Glutamatergic neuron (in vitro differentiated cells): Measurements from ENCODE around the gene SRMS. TPM values are rescaled to one million over a fixed set of nuclear protein-coding genes. Genes with fewer than 3 reads are reported as not detected.

Source experiments
- DNase-seq: peaks from one replicate; pipeline ENCODE4 v3.0.0; 2022
- H3K27ac Mint-ChIP-seq: one replicate; pipeline ENCODE4 v1.8.0; 2020; ENCODE audit warnings: mild to moderate bottlenecking, mixed read lengths, inconsistent platforms; ENCODE audit not compliant: unreplicated experiment
- H3K27me3 Mint-ChIP-seq: one replicate; pipeline ENCODE4 v1.8.0; 2020; ENCODE audit warnings: mild to moderate bottlenecking, moderate library complexity, mixed read lengths, inconsistent platforms; ENCODE audit not compliant: unreplicated experiment
- H3K36me3 Mint-ChIP-seq: one replicate; pipeline ENCODE4 v1.8.0; 2020; ENCODE audit warnings: mild to moderate bottlenecking, mixed read lengths, inconsistent platforms; ENCODE audit not compliant: unreplicated experiment
- H3K4me1 Mint-ChIP-seq: one replicate; pipeline ENCODE4 v1.8.0; 2020; ENCODE audit warnings: mild to moderate bottlenecking, low read depth, mixed read lengths, inconsistent platforms; ENCODE audit not compliant: unreplicated experiment
- H3K4me3 Mint-ChIP-seq: one replicate; pipeline ENCODE4 v1.8.0; 2020; ENCODE audit warnings: mild to moderate bottlenecking, mixed read lengths, inconsistent platforms; ENCODE audit not compliant: unreplicated experiment
- H3K9me3 Mint-ChIP-seq: one replicate; pipeline ENCODE4 v1.8.0; 2020; ENCODE audit warnings: mild to moderate bottlenecking, moderate library complexity, mixed read lengths, inconsistent platforms; ENCODE audit not compliant: unreplicated experiment
- total RNA-seq: library from RNA; stranded (reverse); fragmentation: NEBNext Ultra II Directional; extraction: Animal tissue kit (Norgen Biotek cat#: 25700); gene quantifications from one replicate; pipeline ENCODE4 v1.2.1, GENCODE V29; 2021; ENCODE audit not compliant: unreplicated experiment
- TF ChIP-seq, protein P1 (sequence below): fragments of 200-600 bp; sonication (generic); IDR thresholded peaks from one replicate; pipeline ENCODE4 v1.5.0; 2021; ENCODE audit not compliant: partially characterized antibody, unreplicated experiment

The SRMS gene
- total RNA-seq, 1 donor from 2014 or later: not detected

DNA sequence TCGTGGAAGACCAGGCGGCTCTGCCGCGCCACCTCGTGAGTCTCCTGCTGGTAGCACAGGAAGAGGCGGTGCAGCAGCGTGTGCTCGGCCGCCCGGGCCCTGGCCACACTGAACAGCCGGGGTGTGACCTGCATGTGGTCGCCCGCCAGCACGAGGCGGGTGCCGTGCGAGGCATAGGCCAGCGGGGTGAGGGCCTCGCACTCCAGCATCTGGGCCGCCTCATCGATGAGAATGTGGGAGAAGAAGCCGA is 19.5 kb upstream of the SRMS start:
- H3K27ac Mint-ChIP-seq: no peak overlapping the region
- no peaks in the 10 kb centered on the region for H3K36me3 Mint-ChIP-seq
- no peaks in the 10 kb centered on the region for H3K4me1 Mint-ChIP-seq
- peaks cover 1% of the 10 kb centered on the region for H3K27me3 Mint-ChIP-seq
- no peak overlapping the region for H3K4me3 Mint-ChIP-seq
- TF ChIP-seq, protein P1, sequence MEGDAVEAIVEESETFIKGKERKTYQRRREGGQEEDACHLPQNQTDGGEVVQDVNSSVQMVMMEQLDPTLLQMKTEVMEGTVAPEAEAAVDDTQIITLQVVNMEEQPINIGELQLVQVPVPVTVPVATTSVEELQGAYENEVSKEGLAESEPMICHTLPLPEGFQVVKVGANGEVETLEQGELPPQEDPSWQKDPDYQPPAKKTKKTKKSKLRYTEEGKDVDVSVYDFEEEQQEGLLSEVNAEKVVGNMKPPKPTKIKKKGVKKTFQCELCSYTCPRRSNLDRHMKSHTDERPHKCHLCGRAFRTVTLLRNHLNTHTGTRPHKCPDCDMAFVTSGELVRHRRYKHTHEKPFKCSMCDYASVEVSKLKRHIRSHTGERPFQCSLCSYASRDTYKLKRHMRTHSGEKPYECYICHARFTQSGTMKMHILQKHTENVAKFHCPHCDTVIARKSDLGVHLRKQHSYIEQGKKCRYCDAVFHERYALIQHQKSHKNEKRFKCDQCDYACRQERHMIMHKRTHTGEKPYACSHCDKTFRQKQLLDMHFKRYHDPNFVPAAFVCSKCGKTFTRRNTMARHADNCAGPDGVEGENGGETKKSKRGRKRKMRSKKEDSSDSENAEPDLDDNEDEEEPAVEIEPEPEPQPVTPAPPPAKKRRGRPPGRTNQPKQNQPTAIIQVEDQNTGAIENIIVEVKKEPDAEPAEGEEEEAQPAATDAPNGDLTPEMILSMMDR: no peak
- no peak for DNase-seq
- no peaks in the 10 kb centered on the region for H3K9me3 Mint-ChIP-seq

- TF ChIP-seq, protein P1: no peak
- DNase-seq: no peak
- Mint-ChIP-seq H3K27ac (no peak overlapping the region), H3K4me3 (no peak overlapping the region), H3K36me3 (no peaks in the 10 kb centered on the region), H3K4me1 (no peaks in the 10 kb centered on the region), H3K9me3 (no peaks in the 10 kb centered on the region), H3K27me3 (peaks cover 1% of the 10 kb centered on the region)
Observed at GRCh38 chr20:63566395-63567135, 19.0 kb upstream of the SRMS start.

GRCh38 chr20:63565699-63566335 is 18.3 kb upstream of the SRMS start:
- TF ChIP-seq, protein P1: no peak
- H3K36me3 Mint-ChIP-seq: no peaks in the 10 kb centered on the region
- no peaks in the 10 kb centered on the region for H3K4me1 Mint-ChIP-seq
- DNase-seq: no peak
- H3K27ac Mint-ChIP-seq: no peak overlapping the region
- no peaks in the 10 kb centered on the region for H3K9me3 Mint-ChIP-seq
- no peak overlapping the region for H3K4me3 Mint-ChIP-seq
- H3K27me3 Mint-ChIP-seq: peaks cover 1% of the 10 kb centered on the region

DNA sequence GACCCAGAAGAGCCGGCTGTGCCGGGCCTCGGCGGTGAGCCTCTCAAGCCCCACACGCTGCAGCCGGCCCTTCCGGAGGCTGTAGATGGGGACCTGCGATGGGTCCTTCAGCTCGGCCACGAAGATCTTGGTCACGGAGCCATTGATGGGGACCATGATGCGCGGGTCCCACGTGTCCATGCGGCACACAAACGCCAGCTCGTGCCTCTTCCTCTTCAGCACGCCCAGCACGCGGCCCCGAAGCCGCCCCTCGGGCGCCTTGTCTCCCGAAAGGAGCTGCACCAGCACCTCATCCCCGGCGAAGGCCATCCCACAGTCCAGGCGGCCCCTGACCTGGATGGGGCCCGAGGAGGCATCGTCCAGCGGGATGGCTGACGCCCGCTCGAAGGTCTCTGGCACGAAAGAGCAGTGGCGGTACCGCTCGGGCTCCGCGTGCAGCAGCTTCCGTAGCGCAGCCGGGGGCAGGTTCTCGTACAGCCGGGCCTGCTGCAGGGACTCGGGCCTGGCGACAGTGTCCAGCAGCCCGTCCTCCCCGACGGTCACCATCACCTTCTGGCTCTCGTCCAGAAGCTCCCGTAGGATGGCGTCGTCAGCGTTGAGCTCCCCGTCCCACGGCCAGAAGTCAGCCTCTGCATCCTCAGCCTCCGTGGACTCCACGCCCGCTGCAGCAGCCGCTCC is 17.6 kb upstream of the SRMS start:
- no peak for DNase-seq
- TF ChIP-seq, protein P1: no peak
- Mint-ChIP-seq H3K27ac (no peak overlapping the region), H3K4me3 (no peak overlapping the region), H3K9me3 (peaks cover 3% of the 10 kb centered on the region), H3K36me3 (no peaks in the 10 kb centered on the region), H3K4me1 (no peaks in the 10 kb centered on the region), H3K27me3 (peaks cover 1% of the 10 kb centered on the region)
